Tibial nerve (tissue), 4 donors: Measurements from ENCODE around the gene ONECUT1.

Source experiments
- EP300 ChIP-seq, 2 donors: sonication (generic); formaldehyde crosslinking; IDR thresholded peaks; one replicate each; pipeline ENCODE4 v1.6.1; 2017; ENCODE audit warnings: antibody characterized with exemption in 2 of 2, mild to moderate bottlenecking in 1 of 2
- POLR2A ChIP-seq, 2 donors: fragments of 450-650 bp; IDR thresholded peaks; one replicate each; pipeline ENCODE4 v1.6.1; 2017; ENCODE audit warnings: antibody characterized with exemption in 2 of 2, mild to moderate bottlenecking in 2 of 2, moderate library complexity in 2 of 2
- TF ChIP-seq, protein P1 (sequence below), 5 experiments: fragments of 200-600 bp in 3 of 5; fragments of 450-650 bp in 2 of 5; sonication (generic) in 3 of 5; IDR thresholded peaks; one replicate each; pipeline ENCODE4 v1.5.1; 2016 to 2019; ENCODE audit warnings: antibody characterized with exemption in 5 of 5, mild to moderate bottlenecking in 3 of 5, moderate library complexity in 2 of 5

DNA sequence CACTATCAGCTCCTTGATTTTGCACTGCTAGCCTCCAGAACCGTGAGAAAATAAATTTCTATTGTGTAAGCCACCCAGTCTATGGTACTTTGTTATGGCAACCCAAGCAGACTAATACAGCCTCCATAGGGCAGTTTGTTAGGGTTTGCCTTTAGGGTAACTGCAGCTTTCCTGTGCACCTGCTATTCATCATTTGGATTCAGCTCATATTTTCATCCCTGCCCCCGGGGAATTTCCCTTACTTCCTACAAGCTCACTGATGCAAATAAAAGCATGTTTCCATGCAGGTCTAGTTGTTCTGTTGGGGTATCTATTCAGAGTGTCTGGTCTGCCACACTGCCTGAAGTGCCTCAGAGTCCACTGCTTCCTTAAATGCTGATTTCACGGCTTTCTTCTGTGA lies 62.3 kb downstream of the ONECUT1 start:
- TF ChIP-seq POLR2A (IDR thresholded peaks at IDR 0.05) (no peak), EP300 (IDR thresholded peaks at IDR 0.05) (no peak)
- TF ChIP-seq, protein P1, sequence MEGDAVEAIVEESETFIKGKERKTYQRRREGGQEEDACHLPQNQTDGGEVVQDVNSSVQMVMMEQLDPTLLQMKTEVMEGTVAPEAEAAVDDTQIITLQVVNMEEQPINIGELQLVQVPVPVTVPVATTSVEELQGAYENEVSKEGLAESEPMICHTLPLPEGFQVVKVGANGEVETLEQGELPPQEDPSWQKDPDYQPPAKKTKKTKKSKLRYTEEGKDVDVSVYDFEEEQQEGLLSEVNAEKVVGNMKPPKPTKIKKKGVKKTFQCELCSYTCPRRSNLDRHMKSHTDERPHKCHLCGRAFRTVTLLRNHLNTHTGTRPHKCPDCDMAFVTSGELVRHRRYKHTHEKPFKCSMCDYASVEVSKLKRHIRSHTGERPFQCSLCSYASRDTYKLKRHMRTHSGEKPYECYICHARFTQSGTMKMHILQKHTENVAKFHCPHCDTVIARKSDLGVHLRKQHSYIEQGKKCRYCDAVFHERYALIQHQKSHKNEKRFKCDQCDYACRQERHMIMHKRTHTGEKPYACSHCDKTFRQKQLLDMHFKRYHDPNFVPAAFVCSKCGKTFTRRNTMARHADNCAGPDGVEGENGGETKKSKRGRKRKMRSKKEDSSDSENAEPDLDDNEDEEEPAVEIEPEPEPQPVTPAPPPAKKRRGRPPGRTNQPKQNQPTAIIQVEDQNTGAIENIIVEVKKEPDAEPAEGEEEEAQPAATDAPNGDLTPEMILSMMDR (IDR thresholded peaks at IDR 0.05) = no peak
